Fibroblast of gingiva (primary cell): ENCODE data around the gene SKIDA1.

Experiments
- DNase-seq: peaks from one replicate; pipeline ENCODE4 v3.0.0-alpha.2; 2011; ENCODE audit warnings: low read depth

The SKIDA1 gene

DNA sequence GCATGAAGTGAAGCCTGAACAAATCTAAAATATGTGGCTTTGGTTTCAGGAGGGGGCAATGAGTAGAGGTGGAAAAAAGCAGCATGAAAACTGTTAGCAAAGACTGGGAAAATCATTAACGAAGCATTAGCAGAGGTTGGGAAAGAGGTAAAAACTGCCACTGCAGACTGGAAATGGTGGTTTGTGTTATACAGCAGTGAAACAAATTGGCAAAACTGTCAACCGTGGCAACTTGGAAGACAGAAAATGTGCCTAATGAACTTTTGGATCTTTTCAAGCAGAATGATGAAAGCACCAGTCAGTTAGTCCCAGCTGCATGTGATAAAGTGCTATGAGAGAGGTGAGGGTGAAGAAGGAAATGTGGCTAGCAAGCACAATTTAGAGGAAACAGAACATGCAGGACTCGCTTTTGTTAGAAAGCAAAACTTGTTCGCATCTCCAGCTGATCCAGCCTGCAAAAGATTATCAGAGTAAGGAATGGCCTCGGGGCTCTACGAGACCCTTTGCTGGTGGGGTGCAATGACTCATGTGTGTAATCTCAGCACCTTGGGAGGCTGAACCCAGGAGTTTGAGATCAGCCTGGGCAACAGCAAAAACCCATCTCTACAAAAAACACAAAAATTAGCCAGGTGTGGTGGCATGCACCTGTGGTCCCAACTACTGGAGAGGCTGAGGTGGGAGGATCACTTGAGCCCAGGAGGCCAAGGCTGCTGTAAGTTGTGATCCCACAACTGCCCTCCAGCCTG lies 45.7 kb downstream of the SKIDA1 start:
- DNase-seq = no peak

DNA sequence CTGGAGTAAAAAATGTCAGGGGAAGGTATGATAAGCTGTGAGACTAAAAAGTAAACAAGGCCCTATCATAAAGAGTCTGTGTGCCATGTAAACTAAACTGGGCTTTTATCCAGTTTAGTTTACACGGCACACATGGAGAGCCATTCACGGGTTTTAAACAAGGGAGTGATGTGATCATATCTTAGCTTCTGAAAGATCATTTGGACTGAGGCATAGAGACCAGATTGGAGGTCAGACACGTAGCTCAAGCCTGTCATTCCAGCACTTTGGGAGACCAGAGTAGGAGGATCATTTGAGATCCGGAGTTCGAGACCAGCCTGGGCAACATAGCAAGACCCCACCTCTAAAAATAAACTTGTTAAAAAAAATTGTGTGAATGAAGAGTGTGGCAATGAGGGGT lies 50.1 kb downstream of the SKIDA1 start:
- no peak for DNase-seq

DNA sequence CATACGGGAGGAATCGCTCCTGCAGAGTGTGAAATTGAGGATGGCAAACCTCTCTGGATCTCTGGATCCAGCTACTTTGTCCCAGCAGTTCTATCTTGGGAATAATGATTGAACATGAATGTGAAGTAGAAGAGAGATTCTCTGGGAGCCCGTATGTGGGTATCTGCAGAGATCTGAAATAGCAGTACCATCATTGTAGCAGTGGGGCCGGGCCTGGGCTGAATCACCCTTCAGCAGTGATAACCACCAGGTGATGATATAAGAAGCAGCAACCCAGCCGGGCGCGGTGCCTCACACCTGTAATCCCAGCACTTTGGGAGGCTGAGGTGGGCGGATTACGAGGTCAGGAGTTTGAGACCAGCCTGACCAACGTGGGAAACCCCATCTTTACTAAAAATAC lies 51.9 kb downstream of the SKIDA1 start:
- DNase-seq = no peak

DNA sequence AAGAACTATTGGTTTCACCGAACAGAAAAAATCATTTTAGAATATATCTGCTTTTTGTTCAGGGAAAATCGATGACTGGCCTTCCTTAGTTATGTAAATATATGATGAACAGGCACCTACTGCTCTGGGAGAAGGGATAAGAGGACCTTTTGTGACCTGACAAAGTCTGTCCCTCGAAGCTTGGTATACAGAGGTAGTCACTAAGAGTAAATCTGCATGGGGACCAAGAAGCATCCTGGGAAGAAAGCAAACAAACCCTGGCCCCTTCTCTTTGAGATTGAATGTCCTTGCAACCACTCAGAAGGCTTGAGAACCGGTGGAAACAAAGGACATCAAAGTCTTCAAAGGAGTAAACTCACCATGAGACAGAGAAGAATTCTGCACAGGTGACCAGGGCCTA lies 52.3 kb downstream of the SKIDA1 start:
- DNase-seq = no peak

DNA sequence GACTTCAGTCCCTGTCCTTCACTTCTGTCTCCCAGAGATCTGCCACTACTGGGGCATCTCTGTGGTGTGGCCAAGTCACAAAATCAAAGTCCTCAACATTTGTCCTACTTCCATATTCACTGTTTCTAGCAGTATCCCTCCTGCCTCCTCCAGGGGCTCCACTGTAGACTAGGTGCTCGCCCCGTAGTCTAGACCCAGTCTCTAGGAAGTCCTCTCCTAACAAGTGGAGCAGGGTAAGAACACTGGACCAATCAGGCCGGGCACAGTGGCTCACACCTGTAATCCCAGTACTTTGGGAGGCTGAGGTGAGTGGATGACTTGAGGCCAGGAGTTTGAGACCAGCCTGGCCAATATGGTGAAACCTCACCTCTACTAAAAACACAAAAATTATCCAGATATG lies 57.4 kb downstream of the SKIDA1 start:
- DNase-seq = no peak

DNA sequence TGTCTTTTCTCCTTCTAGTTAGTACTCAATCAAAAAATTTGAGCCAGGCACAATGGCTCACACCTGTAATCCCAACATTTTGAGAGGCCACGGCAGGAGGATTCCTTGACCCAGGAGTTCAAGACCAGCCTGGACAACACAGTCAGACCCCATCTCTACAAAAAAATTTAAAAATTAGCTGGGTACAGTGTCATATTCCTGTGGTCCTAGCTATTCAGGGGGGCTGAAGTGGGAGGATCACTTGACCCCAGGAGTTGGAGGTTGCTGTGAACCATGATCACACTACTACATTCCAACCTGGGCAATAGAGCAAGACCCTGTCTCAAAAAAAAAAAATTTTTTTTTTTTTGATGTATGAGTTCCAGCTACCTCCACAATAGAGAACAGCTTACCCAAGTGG lies 57.8 kb downstream of the SKIDA1 start:
- DNase-seq = no peak

DNA sequence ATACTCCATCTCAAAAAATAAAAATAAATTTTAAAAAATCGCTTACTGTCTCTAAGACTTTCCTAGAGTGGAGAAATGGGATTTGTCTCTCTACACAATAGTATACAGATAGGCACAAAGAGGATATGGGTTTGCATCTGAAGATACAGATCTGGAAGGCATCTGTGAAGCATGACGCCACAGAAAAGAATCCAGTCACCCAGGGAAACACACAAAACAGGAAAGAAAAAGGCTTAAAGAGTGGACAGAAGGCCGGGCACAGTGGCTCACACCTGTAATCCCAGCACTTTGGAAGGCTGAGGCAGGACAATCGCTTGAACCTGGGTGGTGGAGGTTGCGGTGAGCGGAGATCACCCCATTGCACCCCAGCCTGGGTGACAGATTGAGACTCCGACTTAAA lies 61.3 kb downstream of the SKIDA1 start:
- DNase-seq = no peak
